DMS 273 treated with DMSO at 0.1 percent for 48 hours (cell line): Measurements from ENCODE around the gene COL15A1.

ENCODE experiments used
- DNase-seq: peaks from one replicate; lab custom pipeline; 2025; lab: John Stamatoyannopoulos, UW

The COL15A1 gene

GRCh38 chr9:98949565-98949964 is 5.9 kb downstream of the COL15A1 start:
- DNase-seq: no peak

GRCh38 chr9:98950262-98950661 is 6.6 kb downstream of the COL15A1 start:
- DNase-seq: no peak

- DNase-seq: no peak
Observed at GRCh38 chr9:98951967-98952366, 8.3 kb downstream of the COL15A1 start.

- DNase-seq: no peak
Observed at GRCh38 chr9:98953581-98954243, 10.0 kb downstream of the COL15A1 start.

GRCh38 chr9:98954244-98954610 is 10.5 kb downstream of the COL15A1 start:
- DNase-seq: no peak

GRCh38 chr9:98955259-98955658 is 11.6 kb downstream of the COL15A1 start:
- DNase-seq: no peak

- DNase-seq: no peak
Observed at GRCh38 chr9:98957826-98958225, 14.1 kb downstream of the COL15A1 start.

- DNase-seq: no peak
Observed at GRCh38 chr9:98958271-98958984, 14.7 kb downstream of the COL15A1 start.

- no peak for DNase-seq
Observed at GRCh38 chr9:98960409-98960808, 16.7 kb downstream of the COL15A1 start.

GRCh38 chr9:98961513-98962180 is 17.9 kb downstream of the COL15A1 start:
- no peak for DNase-seq

- no peak for DNase-seq
Observed at GRCh38 chr9:98962181-98962560, 18.5 kb downstream of the COL15A1 start.

- no peak for DNase-seq
Observed at GRCh38 chr9:98962861-98963260, 19.2 kb downstream of the COL15A1 start.

- no peak for DNase-seq
Observed at GRCh38 chr9:98964201-98964600, 20.5 kb downstream of the COL15A1 start.

GRCh38 chr9:98964911-98965336 is 21.2 kb downstream of the COL15A1 start:
- no peak for DNase-seq

- DNase-seq: no peak
Observed at GRCh38 chr9:98966676-98967075, 23.0 kb downstream of the COL15A1 start.

- DNase-seq: no peak
Observed at GRCh38 chr9:98967257-98967656, 23.6 kb downstream of the COL15A1 start.

- no peak for DNase-seq
Observed at GRCh38 chr9:98967680-98968079, 24.0 kb downstream of the COL15A1 start.

GRCh38 chr9:98968601-98969337 is 25.1 kb downstream of the COL15A1 start:
- no peak for DNase-seq

GRCh38 chr9:98970532-98971041 is 26.9 kb downstream of the COL15A1 start:
- DNase-seq: no peak

- no peak for DNase-seq
Observed at GRCh38 chr9:98971168-98971914, 27.6 kb downstream of the COL15A1 start.

- no peak for DNase-seq
Observed at GRCh38 chr9:98971915-98972223, 28.2 kb downstream of the COL15A1 start.

- no peak for DNase-seq
Observed at GRCh38 chr9:98972716-98973115, 29.0 kb downstream of the COL15A1 start.
